Neural progenitor cell (in vitro differentiated cells): Measurements from ENCODE around the gene GRIP1. TPM values are rescaled to one million over a fixed set of nuclear protein-coding genes. Genes with fewer than 3 reads are reported as not detected.

Experiments used
- DNase-seq: peaks from one replicate; pipeline ENCODE4 v3.0.0-alpha.2; 2016; ENCODE audit warnings: low spot score
- H2AFZ ChIP-seq: fragments of 200-600 bp; sonication (generic); replicated peaks from 2 replicates; pipeline ENCODE4 v1.6.1; 2016; ENCODE audit warnings: antibody characterized with exemption
- H3F3A ChIP-seq: fragments of 200-600 bp; sonication (generic); 2 replicates; pipeline ENCODE4 v1.6.1; 2016; ENCODE audit warnings: antibody characterized with exemption, low read depth
- H3K27ac ChIP-seq: fragments of 200-600 bp; sonication (generic); 2 replicates; pipeline ENCODE4 v1.5.1; 2016; ENCODE audit warnings: mild to moderate bottlenecking
- H3K27me3 ChIP-seq: fragments of 200-600 bp; sonication (generic); 2 replicates; pipeline ENCODE4 v1.6.1; 2016; ENCODE audit warnings: mild to moderate bottlenecking, moderate library complexity
- H3K36me3 ChIP-seq: fragments of 200-600 bp; sonication (generic); 2 replicates; pipeline ENCODE4 v1.5.1; 2016
- H3K4me1 ChIP-seq: fragments of 200-600 bp; sonication (generic); 2 replicates; pipeline ENCODE4 v1.6.1; 2016; ENCODE audit warnings: mixed run types
- H3K4me2 ChIP-seq: fragments of 200-600 bp; sonication (generic); 2 replicates; pipeline ENCODE4 v1.6.1; 2016
- H3K4me3 ChIP-seq: fragments of 200-600 bp; sonication (generic); 2 replicates; pipeline ENCODE4 v1.5.1; 2016
- H3K79me2 ChIP-seq: fragments of 200-600 bp; sonication (generic); 2 replicates; pipeline ENCODE4 v1.6.1; 2016; ENCODE audit warnings: low read depth
- H3K9ac ChIP-seq: fragments of 200-600 bp; sonication (generic); 2 replicates; pipeline ENCODE4 v1.6.1; 2016
- H3K9me3 ChIP-seq: fragments of 200-600 bp; sonication (generic); 2 replicates; pipeline ENCODE4 v1.5.1; 2016; ENCODE audit warnings: low read depth
- H4K20me1 ChIP-seq: fragments of 200-600 bp; sonication (generic); 2 replicates; pipeline ENCODE4 v1.6.1; 2016; ENCODE audit warnings: low read depth
- H3K27ac Mint-ChIP-seq: 3 replicates; pipeline ENCODE4 v1.8.0; 2021; ENCODE audit warnings: mixed read lengths
- H3K27me3 Mint-ChIP-seq: 2 replicates; pipeline ENCODE4 v1.8.0; 2022; ENCODE audit warnings: low read depth, mild to moderate bottlenecking, inconsistent platforms, moderate library complexity, mixed read lengths; ENCODE audit not compliant: insufficient read depth
- H3K36me3 Mint-ChIP-seq: 3 replicates; pipeline ENCODE4 v1.8.0; 2021; ENCODE audit warnings: mixed read lengths
- H3K4me1 Mint-ChIP-seq: 3 replicates; pipeline ENCODE4 v1.8.0; 2021; ENCODE audit warnings: mixed read lengths
- H3K4me3 Mint-ChIP-seq: 3 replicates; pipeline ENCODE4 v1.8.0; 2021; ENCODE audit warnings: mild to moderate bottlenecking, moderate library complexity, mixed read lengths
- H3K9me3 Mint-ChIP-seq: 3 replicates; pipeline ENCODE4 v1.8.0; 2020; ENCODE audit warnings: mixed read lengths
- CTCF ChIP-seq: fragments of 200-600 bp; sonication (generic); IDR thresholded peaks from 2 replicates; pipeline ENCODE4 v1.5.1; 2017; ENCODE audit warnings: antibody characterized with exemption, mild to moderate bottlenecking
- EZH2 ChIP-seq: fragments of 200-600 bp; sonication (generic); IDR thresholded peaks from 2 replicates; pipeline ENCODE4 v1.6.1; 2017; ENCODE audit warnings: antibody characterized with exemption, mild to moderate bottlenecking, moderate library complexity
- EZH2phosphoT487 ChIP-seq: fragments of 200-600 bp; sonication (generic); IDR thresholded peaks from 2 replicates; pipeline ENCODE4 v1.6.1; 2017; ENCODE audit warnings: antibody characterized with exemption
- total RNA-seq: library from RNA; depleted of rRNA; stranded (reverse); fragments of >200 nt; gene quantifications from 2 replicates; pipeline ENCODE4 v1.2.3, GENCODE V29; 2015; ENCODE audit warnings: low replicate concordance

GRIP1 gene
- total RNA-seq, 1 donor from 2014 or later = 38.2 TPM

DNA sequence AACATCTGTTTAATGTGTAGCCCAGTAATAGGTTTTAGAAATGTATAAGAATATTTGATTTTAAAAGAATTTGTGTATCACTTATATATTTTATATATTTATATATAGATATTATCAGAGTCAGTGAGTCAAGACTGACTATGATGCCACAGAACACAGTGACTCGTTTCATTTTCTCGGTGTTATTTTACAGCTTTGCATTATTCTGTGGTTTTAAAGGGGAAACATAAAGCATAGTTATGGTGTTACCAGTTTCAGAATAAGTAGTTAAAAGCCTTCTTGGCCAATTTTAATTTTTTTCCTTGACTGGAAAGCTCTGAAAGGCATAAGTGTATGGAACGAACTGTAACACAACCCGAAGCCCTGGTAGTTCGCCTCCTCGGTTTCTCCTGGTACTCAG lies 91.0 kb downstream of the GRIP1 start:
- Histone ChIP-seq H3K79me2 (no peaks in the 10 kb centered on the region), H2AFZ (no peak overlapping the region), H3K27me3 (no peaks in the 10 kb centered on the region), H3K9me3 (no peaks in the 10 kb centered on the region), H3K4me2 (no peak overlapping the region), H3K9ac (no peak overlapping the region), H3K4me1 (no peaks in the 10 kb centered on the region), H3K4me3 (no peak overlapping the region), H4K20me1 (no peaks in the 10 kb centered on the region), H3K36me3 (no peaks in the 10 kb centered on the region), H3F3A (no peaks in the 10 kb centered on the region), H3K27ac (no peak overlapping the region)
- Mint-ChIP-seq H3K9me3 (no peaks in the 10 kb centered on the region), H3K27me3 (no peaks in the 10 kb centered on the region), H3K27ac (no peak overlapping the region), H3K36me3 (peaks cover 1% of the 10 kb centered on the region), H3K4me3 (no peak overlapping the region), H3K4me1 (no peaks in the 10 kb centered on the region)
- no peak for TF ChIP-seq EZH2
- no peak for TF ChIP-seq EZH2phosphoT487
- TF ChIP-seq CTCF = no peak
- DNase-seq = no peak

DNA sequence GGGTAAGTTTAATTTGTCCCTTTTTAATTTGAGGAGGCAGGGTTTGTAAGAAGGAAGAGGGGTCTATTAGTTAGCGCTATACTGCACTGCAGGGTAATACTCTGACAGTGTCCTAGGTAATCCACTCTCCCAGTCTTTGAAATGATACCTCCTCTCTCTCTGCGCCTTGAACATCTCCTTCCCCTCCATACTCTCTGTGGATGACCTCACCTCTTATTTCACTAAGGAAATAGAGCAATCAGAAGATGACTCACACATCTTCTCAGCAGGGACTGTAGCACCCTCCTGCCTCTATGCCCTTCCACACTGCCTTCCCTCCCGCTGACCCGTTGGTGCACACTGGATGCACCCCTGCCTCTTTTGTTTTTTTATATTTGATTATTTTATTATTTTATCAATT lies 94.2 kb downstream of the GRIP1 start:
- H4K20me1 ChIP-seq = no peaks in the 10 kb centered on the region
- no peaks in the 10 kb centered on the region for H3K36me3 Mint-ChIP-seq
- TF ChIP-seq CTCF (no peak), EZH2 (no peak), EZH2phosphoT487 (no peak)
- no peak overlapping the region for H3K4me3 Mint-ChIP-seq
- no peaks in the 10 kb centered on the region for H3K27me3 ChIP-seq
- H3K4me1 Mint-ChIP-seq = no peaks in the 10 kb centered on the region
- H2AFZ ChIP-seq = no peak overlapping the region
- no peak overlapping the region for H3K4me2 ChIP-seq
- H3K36me3 ChIP-seq = no peaks in the 10 kb centered on the region
- no peak overlapping the region for H3K27ac ChIP-seq
- no peak for DNase-seq
- no peak overlapping the region for H3K4me3 ChIP-seq
- H3F3A ChIP-seq = no peaks in the 10 kb centered on the region
- no peaks in the 10 kb centered on the region for H3K79me2 ChIP-seq
- no peaks in the 10 kb centered on the region for H3K9me3 ChIP-seq
- H3K9me3 Mint-ChIP-seq = no peaks in the 10 kb centered on the region
- H3K27ac Mint-ChIP-seq = no peak overlapping the region
- H3K4me1 ChIP-seq = no peaks in the 10 kb centered on the region
- no peak overlapping the region for H3K9ac ChIP-seq
- H3K27me3 Mint-ChIP-seq = no peaks in the 10 kb centered on the region

DNA sequence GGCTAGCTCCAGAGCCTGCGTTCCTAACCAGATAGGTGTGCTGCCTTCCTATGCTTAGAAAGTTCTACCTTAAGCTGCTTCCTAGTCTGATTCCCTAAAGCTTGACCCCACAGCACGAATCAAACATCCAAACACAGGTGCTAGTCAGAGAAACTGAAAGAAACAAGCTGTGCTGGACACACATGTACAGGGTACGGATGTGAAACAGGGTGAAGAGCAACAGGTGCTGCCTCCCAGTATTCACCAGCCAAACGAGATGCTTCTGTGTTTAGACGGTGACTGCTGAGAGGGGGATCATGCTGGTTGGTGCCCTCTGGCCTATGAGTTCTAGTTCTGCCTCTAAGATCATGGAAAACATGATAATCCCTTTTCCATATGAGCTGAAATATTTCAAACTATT lies 105.3 kb downstream of the GRIP1 start:
- Mint-ChIP-seq H3K4me1 (peaks cover 3% of the 10 kb centered on the region), H3K27me3 (peaks cover 2% of the 10 kb centered on the region), H3K9me3 (peaks cover 9% of the 10 kb centered on the region), H3K36me3 (peaks cover 8% of the 10 kb centered on the region), H3K27ac (no peak overlapping the region), H3K4me3 (no peak overlapping the region)
- Histone ChIP-seq H3K27me3 (no peaks in the 10 kb centered on the region), H3K27ac (no peak overlapping the region), H3K79me2 (no peaks in the 10 kb centered on the region), H4K20me1 (no peaks in the 10 kb centered on the region), H3K4me1 (no peaks in the 10 kb centered on the region), H3F3A (no peaks in the 10 kb centered on the region), H3K4me2 (no peak overlapping the region), H2AFZ (no peak overlapping the region), H3K4me3 (no peak overlapping the region), H3K9me3 (no peaks in the 10 kb centered on the region), H3K9ac (no peak overlapping the region), H3K36me3 (no peaks in the 10 kb centered on the region)
- no peak for DNase-seq
- TF ChIP-seq EZH2 (no peak), EZH2phosphoT487 (no peak), CTCF (no peak)

DNA sequence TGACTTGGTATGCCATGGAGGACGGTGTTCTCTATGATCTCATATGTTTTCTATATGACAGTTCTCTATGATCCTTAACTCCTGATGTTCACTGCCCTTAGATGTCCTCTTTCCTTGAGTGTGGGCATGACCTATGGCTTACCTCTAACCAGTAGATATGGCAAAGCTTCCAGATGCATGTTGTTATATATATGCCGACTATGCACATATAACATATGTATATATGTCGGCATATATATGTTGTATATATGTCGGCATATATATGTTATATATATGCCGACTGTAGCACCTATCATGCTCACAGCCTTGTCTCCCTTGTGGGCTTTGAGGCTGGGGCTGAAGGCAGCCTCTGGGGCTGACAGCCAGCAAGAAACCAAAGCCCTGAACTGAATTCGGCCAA lies 106.0 kb downstream of the GRIP1 start:
- Histone ChIP-seq H3K4me3 (no peak overlapping the region), H3K27me3 (no peaks in the 10 kb centered on the region), H3K27ac (no peak overlapping the region), H2AFZ (no peak overlapping the region), H3K9ac (no peak overlapping the region), H3K4me2 (no peak overlapping the region), H3K79me2 (no peaks in the 10 kb centered on the region), H4K20me1 (no peaks in the 10 kb centered on the region), H3K9me3 (no peaks in the 10 kb centered on the region), H3F3A (no peaks in the 10 kb centered on the region), H3K36me3 (no peaks in the 10 kb centered on the region), H3K4me1 (no peaks in the 10 kb centered on the region)
- H3K9me3 Mint-ChIP-seq = peaks cover 7% of the 10 kb centered on the region
- peaks cover 3% of the 10 kb centered on the region for H3K4me1 Mint-ChIP-seq
- H3K27ac Mint-ChIP-seq = no peak overlapping the region
- peaks cover 12% of the 10 kb centered on the region for H3K36me3 Mint-ChIP-seq
- H3K27me3 Mint-ChIP-seq = peaks cover 2% of the 10 kb centered on the region
- H3K4me3 Mint-ChIP-seq = no peak overlapping the region
- no peak for DNase-seq
- TF ChIP-seq EZH2 (no peak), EZH2phosphoT487 (no peak), CTCF (no peak)
